Activated CD8-positive, alpha-beta memory T cell treated with anti-CD3 and anti-CD28 coated beads for 4 hours (primary cell): Measurements from ENCODE around the gene LMAN2L.

Source experiments
- DNase-seq, 2 donors: peaks; one replicate each; pipeline ENCODE4 v3.0.0-alpha.2; 2020; ENCODE audit warnings: low read depth in 2 of 2

The LMAN2L gene

DNA sequence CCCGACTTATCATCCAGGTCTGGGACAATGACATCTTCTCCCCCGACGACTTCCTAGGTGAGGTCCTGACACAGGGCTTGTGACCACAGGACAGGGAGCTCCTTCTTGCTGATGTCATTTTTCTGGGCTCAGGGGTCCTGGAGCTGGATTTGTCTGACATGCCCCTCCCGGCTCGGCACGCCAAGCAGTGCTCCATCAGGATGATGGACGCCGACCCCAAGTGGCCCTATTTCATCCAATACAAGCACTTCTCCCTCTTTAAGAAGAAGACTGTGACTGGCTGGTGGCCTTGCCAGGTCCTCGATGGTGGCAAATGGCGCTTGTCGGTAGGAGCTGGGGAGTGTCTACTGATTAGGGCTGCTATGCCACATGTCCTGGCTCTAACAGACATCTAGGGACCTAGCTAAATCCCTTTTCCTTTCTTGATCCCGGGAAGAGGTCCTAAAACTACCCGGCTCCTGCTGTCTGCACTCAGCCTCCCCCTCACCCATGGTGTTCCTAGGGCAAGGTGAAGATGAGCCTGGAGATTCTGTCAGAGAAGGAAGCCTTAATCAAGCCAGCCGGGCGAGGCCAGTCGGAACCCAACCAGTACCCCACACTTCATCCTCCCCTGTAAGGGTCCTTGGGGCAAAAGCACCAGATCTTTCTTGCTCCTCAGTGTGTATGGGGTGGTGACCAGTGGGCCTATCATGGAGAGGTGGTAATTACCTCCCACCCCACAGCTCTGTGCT, 36.7 kb downstream of the LMAN2L start:
- no peak for DNase-seq

DNA sequence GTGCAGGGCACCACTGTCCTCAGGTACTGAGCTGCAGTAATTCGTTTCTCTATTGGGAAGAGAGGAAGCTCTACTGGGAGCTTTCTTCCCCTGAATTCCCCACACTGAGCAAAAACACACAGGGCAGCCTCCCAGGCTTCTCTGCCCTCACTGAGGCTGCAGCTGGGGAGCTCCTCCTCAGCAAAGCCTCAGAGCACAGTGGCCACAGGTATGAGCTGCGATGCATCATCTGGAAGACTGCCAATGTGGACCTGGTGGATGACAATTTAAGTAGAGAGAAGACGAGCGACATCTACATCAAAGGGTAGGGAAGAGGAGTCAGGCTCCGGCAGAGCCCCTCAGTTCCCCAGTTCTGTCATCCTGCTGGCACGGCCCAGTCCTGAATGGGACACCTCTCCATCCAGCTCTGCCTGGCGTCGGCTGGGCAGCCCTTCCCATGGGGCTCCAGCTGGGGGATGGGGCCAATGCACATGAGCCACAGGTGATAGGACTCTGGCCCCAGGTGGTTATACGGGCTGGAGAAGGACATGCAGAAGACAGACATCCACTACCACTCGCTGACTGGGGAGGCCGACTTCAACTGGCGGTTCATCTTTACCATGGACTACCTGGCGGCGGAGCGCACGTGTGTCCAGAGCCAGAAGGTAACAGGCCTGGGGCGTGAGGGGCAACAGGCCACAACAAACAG, 37.6 kb downstream of the LMAN2L start:
- no peak for DNase-seq

DNA sequence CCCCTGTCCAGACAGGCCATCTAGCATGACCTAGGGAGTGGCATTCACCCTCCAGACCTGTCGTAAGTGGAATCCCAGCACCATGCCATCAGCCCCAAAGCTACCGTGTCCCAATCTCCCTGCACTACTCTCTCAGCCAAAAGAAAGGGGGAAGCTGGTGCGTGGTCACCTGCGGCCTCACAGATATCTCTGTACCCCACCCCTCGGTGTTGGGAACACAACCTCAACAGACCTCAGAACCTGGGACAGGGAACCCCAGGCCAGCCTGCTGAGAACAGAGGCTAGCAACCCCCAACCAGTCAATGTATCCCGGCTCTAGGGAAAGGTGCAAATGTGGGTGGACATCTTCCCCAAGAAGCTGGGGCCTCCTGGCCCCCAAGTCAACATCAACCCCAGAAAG, 38.2 kb downstream of the LMAN2L start:
- no peak for DNase-seq

DNA sequence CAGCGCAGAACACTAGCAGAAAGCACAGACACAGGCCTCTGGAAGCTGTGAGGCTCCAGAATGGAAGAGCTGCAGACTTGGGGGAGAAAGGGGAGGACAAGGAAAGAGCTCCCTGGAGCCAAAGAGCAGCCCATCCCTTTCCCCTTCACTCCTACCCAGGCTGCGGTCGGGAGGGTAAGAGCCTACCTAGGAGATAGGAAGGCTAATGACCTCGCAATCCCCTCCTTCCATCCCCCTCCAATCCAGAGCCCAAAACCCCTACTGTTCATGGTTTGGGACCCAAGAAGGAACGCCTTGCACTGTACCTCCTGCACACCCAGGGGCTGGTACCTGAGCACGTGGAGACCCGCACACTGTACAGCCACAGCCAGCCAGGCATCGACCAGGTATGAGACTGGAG, 39.8 kb downstream of the LMAN2L start:
- DNase-seq, result no peak

DNA sequence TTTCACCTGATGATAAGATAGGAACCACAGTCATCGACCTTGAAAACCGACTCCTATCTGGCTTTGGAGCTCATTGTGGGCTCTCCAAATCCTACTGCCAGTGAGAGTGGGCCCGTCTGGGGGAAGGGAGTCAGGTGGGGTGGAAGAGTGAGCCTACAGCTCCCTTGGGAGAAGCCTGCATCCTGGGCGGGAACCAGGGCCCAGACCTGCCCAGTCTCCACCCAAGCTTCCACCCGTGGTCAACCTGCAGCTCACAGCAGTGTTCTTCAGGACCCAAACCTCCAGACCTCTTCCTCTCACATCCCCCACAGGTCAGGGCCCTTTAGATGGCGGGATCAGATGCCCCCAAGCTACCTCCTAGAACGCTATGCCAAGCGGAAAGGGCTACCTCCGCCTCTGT, 40.2 kb downstream of the LMAN2L start:
- DNase-seq, result no peak

DNA sequence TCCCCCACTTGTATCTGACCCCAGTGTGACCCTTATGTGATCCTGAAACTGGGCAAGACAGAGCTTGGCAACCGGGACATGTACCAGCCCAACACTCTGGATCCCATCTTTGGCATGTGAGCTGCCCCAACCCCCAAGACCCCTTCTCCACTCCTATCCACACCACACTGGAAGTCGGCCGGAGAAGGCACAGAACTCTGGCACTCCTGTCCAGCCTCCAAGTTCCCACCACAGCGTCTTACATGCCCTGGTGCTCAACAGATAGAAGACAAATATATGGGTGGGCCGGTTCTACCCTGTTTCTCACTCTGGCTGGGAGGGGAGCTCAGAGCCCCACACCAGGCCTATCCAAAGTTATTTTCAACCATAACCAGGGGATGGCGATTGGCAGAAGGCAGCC, 40.8 kb downstream of the LMAN2L start:
- DNase-seq, result no peak

DNA sequence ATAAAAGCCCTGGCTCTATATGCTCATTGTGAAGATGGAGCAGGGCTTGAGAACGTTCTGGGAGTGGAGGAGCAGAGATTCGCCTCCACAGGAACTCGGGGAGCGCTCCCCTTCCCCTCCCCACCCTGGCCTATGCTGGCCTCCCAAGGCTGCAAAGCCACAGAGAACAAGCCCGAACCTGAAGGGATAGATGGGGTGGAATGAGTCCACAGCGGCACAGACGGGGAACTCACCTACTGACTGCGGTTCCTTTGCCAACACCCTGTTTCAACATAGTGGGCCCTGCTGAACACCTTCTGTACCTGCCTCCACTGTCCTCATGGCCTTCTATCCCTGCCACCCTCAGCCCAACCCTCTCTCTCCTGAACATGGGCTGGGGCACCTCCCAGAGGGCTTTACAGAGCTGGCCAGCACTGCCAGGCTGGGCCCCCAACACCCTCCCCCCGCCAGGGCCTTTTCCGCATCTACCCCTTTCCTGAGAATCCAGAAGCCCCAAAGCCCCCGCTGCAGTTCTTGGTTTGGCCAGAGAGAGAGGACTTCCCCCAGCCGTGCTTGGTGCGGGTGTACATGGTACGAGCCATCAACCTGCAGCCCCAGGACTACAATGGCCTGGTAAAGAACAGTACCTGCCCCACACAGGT, 41.5 kb downstream of the LMAN2L start:
- DNase-seq, result no peak

DNA sequence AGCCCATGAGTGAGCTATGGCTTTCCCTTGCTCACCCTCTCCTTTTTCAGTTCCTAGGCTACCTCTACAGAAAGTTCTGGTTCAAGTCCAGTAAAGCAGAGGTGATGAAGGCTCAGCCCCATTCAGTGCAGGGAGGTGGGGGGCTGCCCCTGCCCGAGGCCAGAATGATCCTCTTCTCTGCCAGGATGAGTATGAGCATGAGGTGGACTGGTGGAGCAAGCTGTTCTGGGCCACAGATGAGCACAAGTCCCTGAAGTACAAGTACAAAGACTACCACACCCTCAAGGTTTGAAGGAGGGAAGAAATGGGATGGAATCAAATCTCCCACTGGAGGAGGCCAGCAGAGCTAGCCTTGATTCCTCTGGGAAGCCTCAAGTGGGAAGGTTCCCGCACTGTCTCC, 42.4 kb downstream of the LMAN2L start:
- DNase-seq, result no peak

DNA sequence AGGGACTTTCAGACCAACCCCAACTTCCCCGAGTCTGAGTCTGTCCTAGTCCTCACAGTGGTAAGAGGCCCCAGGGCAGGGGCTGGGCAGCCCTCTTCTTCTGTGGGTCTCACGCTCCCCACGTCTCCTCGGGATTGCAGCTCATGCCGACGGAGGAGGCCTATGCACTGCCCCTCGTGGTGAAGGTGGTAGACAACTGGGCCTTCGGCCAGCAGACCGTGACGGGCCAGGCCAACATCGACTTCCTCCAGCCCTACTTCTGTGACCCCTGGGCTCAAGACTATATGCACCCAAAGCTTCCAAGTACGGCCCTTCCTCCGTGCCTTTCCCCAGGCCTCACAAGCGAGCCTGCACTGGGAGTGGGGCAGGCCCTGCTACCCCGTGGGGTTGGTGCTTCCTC, 44.3 kb downstream of the LMAN2L start:
- DNase-seq, result no peak

DNA sequence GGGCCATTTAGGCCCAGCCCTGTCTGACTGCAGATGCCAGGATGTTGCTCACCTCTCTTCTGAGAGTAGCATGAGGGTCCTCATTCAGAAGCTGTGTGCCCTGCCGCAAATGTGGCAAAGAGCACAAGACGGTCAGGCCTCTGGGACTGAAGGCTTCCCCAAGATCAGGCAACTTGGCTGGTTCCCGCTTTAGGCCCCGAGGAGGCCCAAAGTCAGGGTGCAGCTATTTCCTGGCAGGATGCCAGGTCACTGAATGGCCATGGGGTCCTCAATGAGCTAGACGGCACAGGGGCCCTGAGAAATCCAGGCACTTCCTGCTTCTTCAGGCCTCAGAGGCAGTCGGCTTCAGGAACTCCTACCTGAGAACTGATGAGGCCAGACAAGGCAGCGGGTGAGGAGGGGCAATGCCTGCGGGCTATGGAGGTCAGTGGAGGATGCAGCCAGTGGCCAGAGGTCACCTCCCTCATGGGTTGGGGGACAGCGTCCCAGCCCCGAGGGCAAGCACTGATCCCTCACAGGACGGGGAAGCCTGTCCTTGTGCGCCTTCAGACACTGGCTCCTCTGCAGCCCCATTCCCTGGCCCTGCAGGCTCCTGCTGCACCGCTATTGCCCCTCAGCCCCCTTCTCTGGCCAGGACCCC, 44.9 kb downstream of the LMAN2L start:
- DNase-seq, result no peak

DNA sequence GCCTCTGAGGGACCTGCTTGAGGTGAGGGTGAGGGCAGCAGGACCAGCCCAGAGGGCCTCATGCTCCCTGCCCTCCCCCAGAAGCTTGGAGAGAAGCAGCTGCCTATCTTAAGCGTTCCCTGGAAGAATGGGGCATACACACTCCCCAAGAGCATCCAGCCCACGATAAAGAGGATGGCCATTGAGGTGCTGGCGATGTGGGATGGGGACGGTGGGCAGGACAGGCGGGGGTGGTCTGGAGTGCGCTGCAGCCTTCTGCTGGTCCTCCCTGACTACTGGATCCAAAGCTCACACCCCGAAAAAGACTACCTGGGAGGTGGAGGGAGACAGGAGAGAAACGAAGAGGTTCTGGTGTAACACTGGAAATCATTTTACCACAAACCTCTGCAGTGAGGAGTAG, 45.6 kb downstream of the LMAN2L start:
- DNase-seq, result no peak

DNA sequence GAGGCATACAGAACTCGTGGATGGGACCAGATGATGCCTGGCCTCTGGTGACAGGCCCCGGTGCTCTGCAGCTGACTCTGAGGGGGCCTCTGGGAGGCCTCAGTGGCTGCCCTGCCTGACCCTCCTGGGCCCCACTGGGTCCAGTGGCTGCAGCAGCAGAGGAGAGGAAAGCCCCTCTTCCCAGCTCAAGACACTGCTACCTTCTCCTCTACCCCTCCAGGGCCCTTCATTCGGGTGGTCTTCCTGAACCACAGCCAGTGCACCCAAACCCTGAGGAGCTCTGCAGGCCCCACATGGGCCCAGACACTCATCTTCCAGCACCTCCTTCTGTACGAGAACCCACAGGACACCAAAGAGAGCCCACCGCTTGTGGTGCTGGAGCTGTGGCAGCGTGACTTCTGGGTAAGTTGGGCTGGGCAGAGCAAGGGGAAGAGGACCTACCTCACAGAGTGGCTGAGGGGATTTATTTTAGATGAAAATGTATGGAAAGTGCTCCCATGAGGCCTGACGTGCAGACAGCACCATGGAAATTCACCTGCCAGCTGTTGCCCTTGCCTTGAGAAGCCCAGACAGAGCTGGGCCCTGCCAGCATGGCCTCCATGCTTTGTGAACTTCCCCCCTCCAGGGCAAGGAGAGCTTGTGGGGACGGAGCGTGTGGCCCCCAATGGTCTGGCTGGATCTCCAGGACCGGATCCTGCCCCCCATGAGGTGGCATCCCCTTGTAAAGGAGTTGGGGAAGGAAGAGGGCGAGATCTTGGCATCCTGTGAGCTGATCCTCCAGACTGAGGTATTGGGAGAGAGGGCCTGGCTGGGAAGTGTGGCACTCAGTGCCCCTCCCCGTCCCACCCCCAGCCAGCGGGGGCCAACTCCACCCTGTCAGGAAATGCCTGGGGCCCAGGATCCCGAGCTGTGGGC, 46.3 kb downstream of the LMAN2L start:
- DNase-seq, result no peak

DNA sequence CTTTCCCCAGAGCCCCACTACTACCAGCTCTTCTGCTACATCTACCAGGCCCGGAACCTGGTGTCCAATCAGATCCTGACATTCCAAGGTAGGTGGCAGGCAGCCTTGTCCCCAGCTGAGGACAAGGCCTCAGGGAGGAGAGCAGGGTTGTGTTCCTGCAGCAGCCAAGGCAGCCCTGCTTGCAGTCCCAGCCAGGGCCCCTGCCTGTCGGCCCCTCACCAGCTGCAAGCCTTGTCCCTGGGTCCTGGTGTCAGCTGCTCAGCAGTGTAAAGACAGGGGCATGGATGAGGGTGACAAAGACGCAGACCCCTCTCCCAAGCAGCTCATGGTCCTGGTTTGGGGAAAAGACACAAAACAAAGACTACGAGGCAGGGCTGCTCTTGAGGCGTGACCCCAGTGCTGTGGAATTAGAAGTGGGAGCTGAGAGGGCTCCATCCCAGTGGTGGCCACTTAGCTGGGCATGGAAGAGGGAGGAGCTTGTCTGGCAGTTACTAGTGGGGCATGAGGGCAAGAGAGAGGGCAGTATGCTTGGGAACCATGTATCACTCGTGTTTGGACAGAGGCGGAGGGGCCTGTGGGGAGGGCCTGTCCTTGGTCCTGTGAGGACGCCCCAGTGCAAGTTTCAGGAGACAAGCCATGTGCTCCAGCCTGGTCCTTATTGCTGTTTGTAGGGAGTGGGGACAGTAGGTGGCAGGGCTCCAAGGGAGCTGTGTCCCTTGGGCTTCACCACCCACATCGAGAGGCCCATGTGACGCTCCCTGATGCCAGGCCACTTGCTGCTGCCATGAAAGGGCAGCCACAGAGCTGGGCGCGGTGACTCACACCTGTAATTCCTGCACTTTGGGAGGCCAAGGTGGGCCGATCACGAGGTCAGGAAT, 47.5 kb downstream of the LMAN2L start:
- no peak for DNase-seq

DNA sequence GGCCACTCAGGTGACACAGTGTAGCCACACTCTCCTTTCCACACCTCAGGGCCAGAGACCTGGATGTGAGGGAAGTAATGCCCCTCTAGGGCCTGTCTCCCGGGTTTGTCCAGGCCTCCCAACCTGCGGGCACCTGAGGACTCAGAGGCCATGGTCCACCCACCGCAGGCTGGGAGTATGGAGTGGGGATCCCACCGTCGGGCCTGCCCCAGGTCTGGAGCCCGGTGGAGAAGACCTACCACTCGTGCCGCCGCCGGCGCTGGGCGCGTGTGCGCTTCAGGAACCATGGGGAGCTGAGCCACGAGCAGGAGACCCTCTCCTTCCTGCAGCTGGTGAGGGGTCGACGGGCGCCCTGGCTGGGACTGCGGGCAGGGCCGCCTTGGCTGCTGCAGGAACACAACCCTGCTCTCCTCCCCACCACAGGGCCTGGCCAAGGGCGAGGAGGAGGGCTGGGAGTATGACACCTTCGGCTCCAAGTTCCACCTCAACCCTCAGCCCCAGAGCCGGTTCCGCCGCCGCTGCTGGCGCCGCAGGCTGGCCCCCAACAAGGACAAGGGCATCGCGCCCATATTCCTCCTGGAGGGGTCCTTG, 48.7 kb downstream of the LMAN2L start:
- no peak for DNase-seq

DNA sequence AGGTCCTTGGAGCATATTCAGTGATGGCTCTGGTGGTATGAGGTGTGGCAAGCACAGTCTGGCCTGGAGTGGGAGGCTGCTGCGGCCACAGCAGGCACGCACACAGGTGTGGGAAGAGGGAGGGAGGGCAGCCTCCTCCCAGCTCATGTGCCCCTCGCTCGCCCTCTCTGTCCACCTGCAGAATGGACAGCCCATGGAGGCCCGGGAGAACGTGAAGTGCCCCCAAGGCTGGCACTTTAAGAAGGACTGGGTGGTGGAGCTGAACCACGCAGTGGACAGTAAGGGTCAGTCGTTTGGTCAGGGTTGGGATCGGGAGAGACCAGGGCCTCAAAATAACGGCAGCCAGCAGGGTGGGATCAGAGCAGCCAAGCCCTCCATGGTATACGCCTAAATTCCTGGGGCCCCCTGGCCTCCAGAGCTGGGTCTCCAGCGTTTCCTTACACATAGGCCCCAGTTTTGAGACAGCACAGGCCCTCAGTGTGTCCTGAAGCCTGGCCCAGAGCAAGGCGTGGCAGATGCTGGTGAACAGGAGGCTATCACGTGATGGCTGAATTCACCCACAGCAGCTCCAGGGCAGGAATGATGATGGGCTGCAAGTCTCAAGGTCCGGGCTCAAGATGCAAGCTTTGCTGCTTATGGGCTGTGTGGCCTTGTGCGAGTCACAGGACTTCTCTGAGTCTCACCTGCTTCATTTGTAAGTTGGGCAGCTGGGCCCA, 49.4 kb downstream of the LMAN2L start:
- DNase-seq, result no peak

DNA sequence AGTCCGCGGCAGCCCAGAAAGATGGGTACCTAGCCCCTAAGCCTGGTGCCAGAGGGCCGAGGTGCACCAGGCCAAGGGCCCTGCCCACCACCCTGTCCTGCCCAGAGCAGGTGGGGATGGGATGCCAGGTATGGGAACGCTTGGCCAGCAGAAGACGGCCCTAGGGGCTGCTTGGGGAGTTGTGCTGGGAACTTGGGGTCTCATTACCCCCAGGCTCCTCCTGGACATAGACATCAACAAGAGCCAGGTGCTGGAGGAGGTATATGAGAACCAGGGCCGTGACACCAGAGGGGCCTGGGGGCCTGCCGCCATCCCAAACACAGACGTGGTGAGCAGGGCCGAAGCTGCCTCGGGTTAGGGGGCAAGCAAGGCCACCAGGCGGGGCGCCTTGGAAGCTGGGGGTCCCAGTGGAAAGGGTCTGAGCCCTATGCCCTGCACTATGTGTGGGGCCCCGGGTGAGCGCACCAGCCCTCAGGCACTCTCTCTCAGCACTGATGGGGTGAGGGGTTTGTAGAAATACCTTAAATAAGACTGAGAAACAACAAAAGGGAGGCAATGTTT, 50.4 kb downstream of the LMAN2L start:
- no peak for DNase-seq

DNA sequence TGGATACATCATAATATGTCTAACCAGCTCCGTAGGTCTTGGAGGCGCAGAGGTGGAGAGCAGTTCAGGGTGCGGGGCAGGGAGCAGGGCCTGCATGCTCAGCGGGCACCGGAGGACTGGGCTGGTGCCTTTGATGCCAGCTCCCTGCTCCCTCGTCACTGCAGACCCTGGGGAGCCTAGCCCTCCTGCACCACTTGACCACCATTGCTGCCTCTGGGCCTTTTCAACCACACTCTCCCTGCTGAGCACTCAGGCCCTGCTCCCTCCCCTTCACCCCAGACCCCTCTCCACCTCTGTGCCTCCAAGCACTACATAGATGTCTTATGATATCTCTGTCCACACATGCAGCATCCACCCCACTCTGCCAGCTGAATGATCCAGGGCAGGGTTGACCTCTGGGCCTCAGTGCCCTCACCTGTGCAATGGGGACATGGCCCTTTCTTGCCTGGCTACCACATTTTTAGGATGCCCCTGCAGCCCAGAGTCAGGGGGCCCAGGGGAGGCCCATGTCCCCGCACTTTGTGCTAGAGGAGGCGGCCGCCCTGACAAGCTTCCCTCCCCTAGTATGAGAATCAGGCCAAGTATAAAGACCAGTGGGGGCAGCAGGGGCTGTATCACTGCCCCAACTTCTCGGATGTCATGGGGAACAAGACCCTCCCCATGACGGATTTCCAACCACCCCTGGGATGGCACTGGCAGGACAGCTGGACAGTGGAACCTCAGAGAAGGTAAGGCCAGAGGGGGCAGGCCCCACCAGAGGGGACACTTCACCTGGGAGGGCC, 51.0 kb downstream of the LMAN2L start:
- DNase-seq, result no peak
